ENCODE results near the gene KIRREL1.
A peak's percentile ranks its signal among the peaks of the same experiment; 100 is the strongest.
"Not testable (repeated sequence)": the region's sequence is repeated elsewhere in the genome, so short reads cannot be mapped to it uniquely, and the experiment has no call there.

KIRREL1 gene

GRCh38 chr1:158112994-158113758 is 119.7 kb downstream of the KIRREL1 start:
- peak; percentile 87 for DNase-seq

GRCh38 chr1:158113759-158114127 is 120.3 kb downstream of the KIRREL1 start:
- DNase-seq, result no peak

DNA sequence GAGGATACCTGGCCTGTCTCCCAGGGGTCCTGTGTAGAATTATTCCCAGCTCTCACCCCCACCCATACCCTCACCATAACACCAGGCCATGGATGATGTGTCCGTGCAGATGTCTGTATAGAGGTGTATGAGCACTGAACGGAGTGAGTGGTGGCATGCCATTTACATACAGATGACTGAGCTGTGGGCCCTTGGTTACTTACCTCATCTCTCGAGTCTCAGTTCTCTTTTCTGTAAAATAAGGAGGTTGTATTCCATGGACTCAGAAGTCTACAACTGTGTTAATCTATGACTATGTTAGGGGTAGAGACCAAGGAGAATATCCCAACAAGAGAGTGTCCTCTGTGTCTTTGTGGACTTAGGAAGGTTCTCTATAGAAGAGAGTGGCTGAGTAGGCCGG is 121.7 kb downstream of the KIRREL1 start:
- DNase-seq, result no peak

- peak; percentile 18 for DNase-seq
These were observed 123.1 kb downstream of the KIRREL1 start for GRCh38 chr1:158116311-158117167.

DNA sequence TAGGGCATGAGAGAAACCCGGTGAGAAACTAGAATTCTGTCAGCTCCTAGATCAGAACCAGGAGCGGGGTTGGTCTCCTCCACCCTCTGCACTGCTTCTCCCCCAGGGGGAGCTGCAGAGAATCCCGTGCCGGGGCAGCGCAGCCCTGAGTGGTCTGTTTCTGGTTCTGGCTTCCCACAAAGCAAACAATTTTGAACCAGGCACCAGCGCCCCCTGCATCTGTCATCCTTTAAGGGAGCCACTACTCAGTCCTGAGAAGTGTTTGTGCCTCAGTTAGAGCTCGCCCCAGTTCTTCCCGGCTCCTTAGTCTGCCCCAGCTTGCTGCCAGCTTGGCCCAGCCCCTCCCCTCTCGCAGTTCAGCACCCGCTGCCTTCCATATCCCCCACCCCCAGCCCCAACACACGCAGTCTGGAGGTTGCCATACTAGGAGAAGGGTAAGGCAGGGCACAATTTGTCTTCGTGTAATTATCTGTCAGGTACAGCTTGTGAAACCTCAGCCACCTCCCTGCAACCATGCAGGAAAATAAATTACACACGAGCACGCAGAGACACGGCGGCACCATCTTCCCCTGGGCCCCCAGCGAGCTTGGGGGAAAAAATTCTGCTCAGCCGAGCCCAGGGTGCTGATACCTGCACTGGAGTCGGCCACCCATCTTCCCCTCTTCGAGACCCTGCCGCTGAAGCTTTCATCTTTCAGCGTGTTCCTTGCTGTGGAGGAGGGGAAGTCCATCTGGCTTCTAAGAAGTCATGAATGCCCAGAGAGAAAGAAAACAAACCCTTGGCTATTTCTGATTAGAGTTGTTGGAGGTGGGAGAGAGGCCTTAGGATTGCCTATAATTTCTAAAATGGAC is 124.6 kb downstream of the KIRREL1 start:
- peak; percentile 67 for DNase-seq

DNA sequence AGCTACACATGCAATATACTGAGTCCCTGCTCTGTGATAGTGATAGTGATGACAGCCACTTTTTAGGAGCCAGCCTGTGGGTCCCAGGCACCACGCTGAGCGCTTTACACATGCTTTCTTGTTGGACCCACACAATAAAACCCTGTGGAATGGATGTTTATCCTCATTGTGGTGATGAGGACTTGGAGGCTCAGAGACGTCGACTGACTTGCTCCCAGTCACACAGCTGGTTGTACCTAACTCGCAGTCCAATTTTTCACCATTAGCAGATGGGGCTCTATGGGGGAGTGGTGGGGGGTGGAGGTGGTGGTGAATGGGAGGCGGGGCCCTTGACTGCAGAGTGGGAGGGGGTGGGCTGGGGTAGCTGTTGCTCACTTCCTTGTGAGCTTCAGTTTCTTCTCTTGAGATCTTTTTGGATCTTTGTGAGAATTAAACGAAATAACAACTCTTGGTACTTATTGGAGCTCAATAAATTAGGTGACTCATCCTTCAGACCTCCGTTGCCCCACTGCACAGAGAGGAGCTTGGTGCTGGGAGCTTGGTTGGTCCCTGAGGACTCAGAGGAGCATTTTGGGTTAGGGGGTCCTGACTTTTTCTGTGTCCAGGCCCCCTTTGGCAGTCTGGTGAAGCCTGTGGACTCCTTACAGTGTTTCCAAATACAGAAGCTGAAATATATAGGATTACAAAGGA is 125.4 kb downstream of the KIRREL1 start:
- DNase-seq, result no peak

DNA sequence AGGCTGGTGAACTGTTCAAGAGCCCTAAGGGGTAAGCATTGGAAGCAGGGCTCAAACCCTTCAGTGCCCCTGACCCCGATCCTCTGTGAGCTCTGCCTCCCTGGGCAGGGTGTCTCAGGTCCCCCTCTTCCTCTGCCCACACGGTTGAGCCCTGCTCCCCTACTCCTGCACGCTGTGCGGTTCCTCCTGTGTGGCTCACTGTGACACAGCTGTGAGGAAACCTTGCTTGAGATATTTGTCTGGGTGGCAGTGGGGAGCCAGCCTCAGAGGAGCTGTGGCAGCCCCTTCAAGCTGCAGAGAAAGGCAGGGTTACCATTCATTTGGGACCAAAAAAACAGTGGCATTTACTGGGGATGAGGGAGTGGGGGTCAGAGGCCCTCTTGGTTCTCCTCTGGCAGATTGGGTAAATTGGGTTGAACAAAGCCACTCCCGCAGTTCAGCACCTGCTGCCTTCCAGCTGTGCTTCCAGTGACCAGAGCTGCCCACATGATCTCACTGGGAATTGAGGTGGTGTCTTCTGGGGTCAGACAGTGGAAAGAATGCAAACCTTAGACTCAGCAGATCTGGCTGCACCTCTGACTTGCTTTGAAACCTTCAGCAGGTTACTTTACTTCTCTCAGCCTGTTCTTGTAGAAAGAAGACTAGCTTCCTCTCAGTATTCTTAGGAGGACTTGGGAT is 126.7 kb downstream of the KIRREL1 start:
- DNase-seq, result peak; percentile 39

- DNase-seq, result peak; percentile 83
These were observed 128.3 kb downstream of the KIRREL1 start for GRCh38 chr1:158121604-158122254.

- DNase-seq, result no peak
These were observed 129.5 kb downstream of the KIRREL1 start for GRCh38 chr1:158122833-158123388.

DNA sequence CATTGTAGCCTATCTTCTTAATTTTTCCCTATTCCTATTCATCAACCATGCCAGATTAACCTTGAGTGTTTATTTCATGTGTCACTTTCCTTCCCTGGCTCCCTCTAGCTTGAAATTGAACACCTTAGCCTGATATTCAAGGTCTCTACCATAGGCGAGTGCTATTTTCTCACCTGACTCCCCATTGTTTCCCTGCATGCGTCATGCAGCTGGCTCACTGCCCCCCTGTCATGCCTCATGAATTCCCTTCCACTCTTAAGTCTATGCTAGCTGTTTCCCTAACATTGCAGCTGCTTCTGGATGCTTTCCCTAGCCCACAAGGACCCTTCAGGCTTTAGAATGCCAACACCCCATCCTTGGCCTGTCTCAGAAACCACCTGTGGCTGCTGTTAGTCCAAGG is 130.6 kb downstream of the KIRREL1 start:
- DNase-seq, result no peak

- peak; percentile 98 for DNase-seq
These were observed 131.6 kb downstream of the KIRREL1 start for GRCh38 chr1:158124999-158125398.

DNA sequence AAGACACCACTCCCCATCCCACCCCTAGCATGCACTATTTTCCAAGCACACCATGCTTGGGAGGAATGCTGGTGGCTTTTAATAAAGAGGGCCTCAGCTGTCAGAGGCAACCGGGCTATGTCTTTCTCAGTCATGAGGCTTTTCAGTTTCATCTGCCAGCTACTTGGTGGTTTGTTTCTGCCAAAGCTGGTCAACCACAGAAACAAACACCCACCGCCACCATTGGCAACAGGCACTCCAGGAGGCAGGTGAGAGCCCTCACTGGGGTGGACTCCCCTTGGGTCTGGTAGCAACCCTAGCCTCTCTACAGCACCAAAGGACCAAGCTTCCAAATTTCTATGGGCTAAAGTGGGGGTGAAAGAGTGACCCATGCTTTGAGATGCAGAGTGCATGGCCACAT is 133.0 kb downstream of the KIRREL1 start:
- DNase-seq, result no peak

- DNase-seq, result not testable (repeated sequence)
These were observed 135.1 kb downstream of the KIRREL1 start for GRCh38 chr1:158128531-158128930.

GRCh38 chr1:158131217-158131616 is 137.8 kb downstream of the KIRREL1 start:
- no peak for DNase-seq

DNA sequence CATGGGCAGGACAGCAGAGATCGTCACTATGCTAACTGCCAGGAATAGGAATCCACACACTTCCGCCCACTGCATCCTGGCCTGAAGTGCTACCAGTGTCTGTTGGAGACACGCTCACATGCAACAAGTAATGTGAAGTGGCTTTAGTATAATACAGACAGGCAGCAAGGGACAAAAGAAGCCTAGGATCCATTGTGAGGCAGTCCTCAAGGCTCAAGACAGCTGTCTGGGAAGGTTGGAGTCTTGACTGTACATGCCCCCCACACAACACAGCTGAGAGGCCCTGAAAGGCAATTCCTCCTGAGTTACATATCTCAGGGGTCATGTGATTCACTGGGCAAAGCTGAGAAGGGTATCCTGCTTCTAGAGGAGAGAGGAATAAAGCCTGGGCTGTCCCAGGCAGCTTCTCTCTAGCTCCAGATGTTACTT is 147.3 kb downstream of the KIRREL1 start:
- peak; percentile 70 for DNase-seq

GRCh38 chr1:158145173-158145719 is 151.8 kb downstream of the KIRREL1 start:
- peak; percentile 15 for DNase-seq

DNA sequence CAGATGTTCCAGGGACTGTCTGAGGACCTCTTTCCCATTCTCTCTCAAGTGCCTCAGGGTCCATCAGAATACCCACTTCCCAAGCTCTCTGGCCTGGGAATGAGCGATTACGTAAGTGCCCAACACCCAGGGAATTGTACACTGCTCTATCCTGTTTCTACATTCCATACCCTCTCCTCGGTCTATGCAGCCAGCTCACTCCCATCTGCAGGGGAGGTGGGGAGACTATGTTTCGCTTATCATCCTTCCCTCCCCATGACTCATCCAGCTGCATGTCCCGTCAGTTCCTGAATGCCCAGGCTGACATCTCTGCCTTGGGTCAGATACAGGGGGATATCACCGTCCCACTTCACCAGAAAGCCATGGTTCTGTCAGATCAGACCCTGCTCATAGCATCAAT is 152.7 kb downstream of the KIRREL1 start:
- no peak for DNase-seq

DNA sequence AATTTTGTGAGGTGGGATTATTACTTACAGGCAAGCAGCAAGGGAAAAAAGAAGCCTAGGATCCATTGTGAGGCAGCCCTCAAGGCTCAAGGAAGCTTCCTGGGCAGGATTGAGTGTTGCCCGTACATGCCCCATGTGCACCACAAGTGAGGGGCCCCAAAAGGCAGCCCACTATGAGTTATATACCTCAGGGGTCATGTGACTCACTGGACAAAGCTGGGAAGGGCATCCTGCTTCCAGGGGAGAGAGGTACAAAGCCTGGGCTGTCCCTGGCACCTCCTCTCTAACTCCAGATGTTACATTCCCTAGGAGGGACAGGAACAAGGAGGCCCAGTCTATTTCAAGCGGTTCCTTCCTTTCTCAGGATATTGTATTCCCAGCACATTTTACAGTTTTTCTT is 153.3 kb downstream of the KIRREL1 start:
- no peak for DNase-seq

GRCh38 chr1:158147401-158147800 is 154.0 kb downstream of the KIRREL1 start:
- no peak for DNase-seq

DNA sequence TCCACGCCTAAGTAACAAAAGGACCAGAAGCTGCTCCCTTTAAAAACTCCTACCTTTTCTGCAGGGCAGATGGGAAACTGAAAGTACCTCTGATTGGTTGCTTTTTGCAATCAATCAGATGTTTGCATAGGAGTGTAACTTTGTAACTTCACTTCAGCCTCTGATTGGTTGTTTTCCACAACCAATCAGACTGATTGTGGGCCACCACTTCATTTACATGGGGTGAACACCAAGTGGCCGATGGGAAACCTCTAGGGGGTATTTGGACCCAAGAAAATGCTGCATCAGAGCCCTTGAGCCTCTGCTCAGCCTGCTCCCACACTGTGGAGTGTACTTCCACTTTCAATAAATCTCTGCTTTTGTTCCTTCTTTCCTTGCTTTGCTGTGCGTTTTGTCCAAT is 154.4 kb downstream of the KIRREL1 start:
- no peak for DNase-seq

- no peak for DNase-seq
These were observed 155.0 kb downstream of the KIRREL1 start for GRCh38 chr1:158148468-158148867.

All from eye (tissue), 1 donor.